Calu3 (cell line): ENCODE measurements around the gene CPNE5. TPM values are rescaled to one million over a fixed set of nuclear protein-coding genes. Genes with fewer than 3 reads are reported as not detected.
A peak's percentile ranks its signal among the peaks of the same experiment; 100 is the strongest.

Experiments
- BruUV-seq: library from RNA; stranded (reverse); fragments of 400-500 nt; replicated peaks from 2 replicates; lab custom pipeline; 2021; lab: Mats Ljungman, UMichigan
- CTCF ChIA-PET: fragments of 300-600 bp; sonication (Branson Sonifier 250); formaldehyde crosslinking; loops from one replicate; lab custom pipeline; 2022; ENCODE audit warnings: antibody characterized with exemption; lab: Charles Lee
- DNase-seq: peaks from one replicate; pipeline ENCODE4 v3.0.0; 2022
- H3K27ac Mint-ChIP-seq: one replicate; pipeline ENCODE4 v1.8.0; 2022; ENCODE audit warnings: mixed read lengths; ENCODE audit not compliant: unreplicated experiment
- H3K27me3 Mint-ChIP-seq: one replicate; pipeline ENCODE4 v1.8.0; 2022; ENCODE audit warnings: mixed read lengths; ENCODE audit not compliant: unreplicated experiment
- H3K36me3 Mint-ChIP-seq: one replicate; pipeline ENCODE4 v1.8.0; 2022; ENCODE audit warnings: mild to moderate bottlenecking, moderate library complexity, mixed read lengths; ENCODE audit not compliant: insufficient read depth, unreplicated experiment
- H3K4me1 Mint-ChIP-seq: one replicate; pipeline ENCODE4 v1.8.0; 2022; ENCODE audit warnings: mild to moderate bottlenecking, low read depth, mixed read lengths; ENCODE audit not compliant: unreplicated experiment
- H3K4me3 Mint-ChIP-seq: one replicate; pipeline ENCODE4 v1.8.0; 2022; ENCODE audit warnings: mild to moderate bottlenecking, low read depth, moderate library complexity, mixed read lengths; ENCODE audit not compliant: unreplicated experiment
- H3K9me3 Mint-ChIP-seq: one replicate; pipeline ENCODE4 v1.8.0; 2022; ENCODE audit warnings: low read depth, mixed read lengths; ENCODE audit not compliant: unreplicated experiment
- CTCF ChIP-seq: fragments of 200-600 bp; IDR thresholded peaks from one replicate; pipeline ENCODE4 v1.8.0; 2022; ENCODE audit warnings: antibody characterized with exemption; ENCODE audit not compliant: unreplicated experiment
- intact Hi-C: fragments of 100-400 bp; cut with micrococcal nuclease; formaldehyde crosslinking; loops from one replicate; pipeline ENCODE4 v1.10.0; 2022; ENCODE audit not compliant: unreplicated experiment
- total RNA-seq: library from RNA; stranded (reverse); gene quantifications from 2 replicates; pipeline ENCODE4 v1.2.3, GENCODE V29; 2022

The CPNE5 gene
- total RNA-seq, 1 experiment from 2014 or later, result not detected

GRCh38 chr6:36751833-36752186, 87.4 kb downstream of the CPNE5 start:
- H3K27me3 Mint-ChIP-seq, result peaks cover 5% of the 10 kb centered on the region
- BruUV-seq, result no TSS peak
- CTCF ChIA-PET, result interaction anchor here (0.7 to 1.7 kb wide), 2 partner anchors 28 to 58 kb away, joined by 3 to 6 read pairs; no protein-coding TSS in a partner anchor
- H3K9me3 Mint-ChIP-seq, result no peaks in the 10 kb centered on the region
- no peak for DNase-seq
- H3K36me3 Mint-ChIP-seq, result no peaks in the 10 kb centered on the region
- no peak for TF ChIP-seq CTCF
- peaks cover 54% of the 10 kb centered on the region for H3K4me1 Mint-ChIP-seq
- peak overlapping the region; percentile 15 for H3K27ac Mint-ChIP-seq
- intact Hi-C loops, result no loop called here
- H3K4me3 Mint-ChIP-seq, result no peak overlapping the region

- Mint-ChIP-seq H3K27ac (no peak overlapping the region), H3K4me3 (no peak overlapping the region), H3K4me1 (peaks cover 47% of the 10 kb centered on the region), H3K9me3 (no peaks in the 10 kb centered on the region), H3K36me3 (no peaks in the 10 kb centered on the region), H3K27me3 (peaks cover 12% of the 10 kb centered on the region)
- no TSS peak for BruUV-seq
- DNase-seq, result no peak
- no peak for TF ChIP-seq CTCF
- intact Hi-C loops, result no loop called here
- CTCF ChIA-PET, result interaction anchor here (1.7 kb wide), 1 partner anchor 27 kb away, joined by 6 read pairs; no protein-coding TSS in a partner anchor
Observed at GRCh38 chr6:36751091-36751490, 88.2 kb downstream of the CPNE5 start.

GRCh38 chr6:36749829-36750489, 89.3 kb downstream of the CPNE5 start:
- CTCF ChIA-PET, result interaction anchor here (0.7 kb wide), 2 partner anchors 178 to 554 kb away, joined by 3 read pairs; no protein-coding TSS in a partner anchor
- intact Hi-C loops, result no loop called here
- H3K27ac Mint-ChIP-seq, result no peak overlapping the region
- H3K4me3 Mint-ChIP-seq, result no peak overlapping the region
- no peak for TF ChIP-seq CTCF
- peaks cover 13% of the 10 kb centered on the region for H3K27me3 Mint-ChIP-seq
- peaks cover 36% of the 10 kb centered on the region for H3K4me1 Mint-ChIP-seq
- H3K9me3 Mint-ChIP-seq, result no peaks in the 10 kb centered on the region
- DNase-seq, result no peak
- no peaks in the 10 kb centered on the region for H3K36me3 Mint-ChIP-seq
- BruUV-seq, result no TSS peak

GRCh38 chr6:36746251-36746650, 93.0 kb downstream of the CPNE5 start:
- Mint-ChIP-seq H3K27ac (no peak overlapping the region), H3K4me3 (no peak overlapping the region), H3K9me3 (no peaks in the 10 kb centered on the region), H3K4me1 (peaks cover 23% of the 10 kb centered on the region), H3K27me3 (peaks cover 13% of the 10 kb centered on the region), H3K36me3 (no peaks in the 10 kb centered on the region)
- no TSS peak for BruUV-seq
- no peak for TF ChIP-seq CTCF
- CTCF ChIA-PET, result interaction anchor here (0.6 to 1.2 kb wide), 2 partner anchors 13 to 982 kb away, joined by 3 read pairs; no protein-coding TSS in a partner anchor
- no peak for DNase-seq
- intact Hi-C loops, result no loop called here
